ENCODE results near the gene OR10H1.

GRCh38 chr19:15825753-15826152 is 10.3 kb upstream of the OR10H1 start:
- TF ChIP-seq ZC3H11A (IDR thresholded peaks at IDR 0.05), result no peak
- TF ChIP-seq CTCF (IDR thresholded peaks at IDR 0.05), result no peak
- TF ChIP-seq POLR2A (IDR thresholded peaks at IDR 0.05; ENCODE audit: low read length), result no peak
- TF ChIP-seq NFE2L2 (conservative IDR thresholded peaks at IDR 0.05; ENCODE audit: low read length), result no peak
- no peak for TF ChIP-seq CEBPB (IDR thresholded peaks at IDR 0.05)
- no peak for TF ChIP-seq BCL3 (IDR thresholded peaks at IDR 0.05)
- TF ChIP-seq CHD2 (IDR thresholded peaks at IDR 0.05; ENCODE audit: low read length, partially characterized antibody), result no peak
- no peak for TF ChIP-seq RFX5 (IDR thresholded peaks at IDR 0.05)
- TF ChIP-seq, protein P1, sequence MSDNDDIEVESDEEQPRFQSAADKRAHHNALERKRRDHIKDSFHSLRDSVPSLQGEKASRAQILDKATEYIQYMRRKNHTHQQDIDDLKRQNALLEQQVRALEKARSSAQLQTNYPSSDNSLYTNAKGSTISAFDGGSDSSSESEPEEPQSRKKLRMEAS (IDR thresholded peaks at IDR 0.05), result no peak
- TF ChIP-seq TP53 (CRISPR knock-in tag; IDR thresholded peaks at IDR 0.05), result no peak
- no peak for TF ChIP-seq CBX2 (IDR thresholded peaks at IDR 0.05; ENCODE audit: borderline replicate concordance, low read depth)
- TF ChIP-seq FOSL2 (IDR thresholded peaks at IDR 0.05), result no peak
- TF ChIP-seq FOSL2 (CRISPR knock-in tag; IDR thresholded peaks at IDR 0.05), result no peak
- no peak for TF ChIP-seq JUN (IDR thresholded peaks at IDR 0.05)
- no peak for TF ChIP-seq SMC3 (IDR thresholded peaks at IDR 0.05)
